GM12878 (cell line): ENCODE measurements around the gene THRB. TPM values are rescaled to one million over a fixed set of nuclear protein-coding genes. Genes with fewer than 3 reads are reported as not detected.

Experiments
- ATAC-seq: fragments of 200-7000 bp; cut with Tn5 transposase; 3 replicates; pipeline ENCODE4 v1.9.1; 2020; ENCODE audit warnings: mild to moderate bottlenecking, moderate library complexity
- BruUV-seq: library from RNA; stranded (reverse); fragments of 400-500 nt; replicated peaks from 2 replicates; lab custom pipeline; 2021; lab: Mats Ljungman, UMichigan
- CTCF ChIA-PET: fragments of 300-600 bp; sonication (Branson Sonifier 250); formaldehyde crosslinking; extraction: SDS; loops from one replicate; lab custom pipeline; 2021; ENCODE audit warnings: inconsistent platforms; lab: Yijun Ruan, JAX
- POLR2A ChIA-PET: fragments of 350-600 bp; formaldehyde crosslinking; extraction: SDS; loops from one replicate; lab custom pipeline; 2021; ENCODE audit warnings: inconsistent platforms; lab: Charles Lee
- RAD21 ChIA-PET: fragments of 300-600 bp; sonication (Branson Sonifier 250); formaldehyde crosslinking; loops from one replicate; lab custom pipeline; 2023; ENCODE audit warnings: antibody characterized with exemption; ENCODE audit not compliant: unreplicated experiment; lab: Charles Lee
- SMC1A ChIA-PET: fragments of 300-600 bp; sonication (Branson Sonifier 250); formaldehyde crosslinking; loops from one replicate; lab custom pipeline; 2023; ENCODE audit not compliant: unreplicated experiment, uncharacterized antibody; lab: Charles Lee
- DNase-seq: peaks from one replicate; pipeline ENCODE4 v3.0.0-alpha.2; 2011; ENCODE audit warnings: low read depth, low spot score
- FAIRE-seq: peaks from 3 replicates; lab custom pipeline; 2011; peaks lifted over from hg19 to GRCh38; lab: Jason Lieb, UNC
- H2AFZ ChIP-seq: 2 replicates; pipeline ENCODE4 v1.6.0; 2011; ENCODE audit warnings: low read depth, low read length, control low read depth; ENCODE audit not compliant: control insufficient read depth
- H3K27ac ChIP-seq: 2 replicates; pipeline ENCODE4 v1.5.1; 2011; ENCODE audit warnings: control low read depth; ENCODE audit not compliant: control insufficient read depth, insufficient read depth
- H3K27me3 ChIP-seq, 2 experiments: replicated peaks in 1 of 2; 2 replicates each; pipeline versions ENCODE4 v1.6.0 to v1.6.1; 2011; ENCODE audit warnings: low read length in 1 of 2; ENCODE audit not compliant: control insufficient read depth in 2 of 2, insufficient read depth in 2 of 2
- H3K36me3 ChIP-seq, 2 experiments: 2 replicates each; pipeline ENCODE4 v1.5.1; 2011; ENCODE audit warnings: low read length in 1 of 2; ENCODE audit not compliant: control insufficient read depth in 2 of 2, insufficient read depth in 2 of 2
- H3K4me1 ChIP-seq: 2 replicates; pipeline ENCODE4 v1.6.1; 2011; ENCODE audit warnings: mild to moderate bottlenecking, low read length, moderate library complexity, mixed read lengths; ENCODE audit not compliant: control insufficient read depth, insufficient read depth
- H3K4me2 ChIP-seq: 2 replicates; pipeline ENCODE4 v1.6.0; 2011; ENCODE audit warnings: control low read depth; ENCODE audit not compliant: control insufficient read depth, insufficient read depth
- H3K4me3 ChIP-seq: fragments of 200-600 bp; sonication (generic); 2 replicates; pipeline ENCODE4 v1.5.1; 2016
- H3K79me2 ChIP-seq: 2 replicates; pipeline ENCODE4 v1.6.0; 2011; ENCODE audit warnings: low read length; ENCODE audit not compliant: control insufficient read depth, insufficient read depth
- H3K9ac ChIP-seq: 2 replicates; pipeline ENCODE4 v1.8.0; 2011; ENCODE audit warnings: low read length, control low read depth, mixed read lengths; ENCODE audit not compliant: control insufficient read depth, insufficient read depth
- H3K9me3 ChIP-seq: replicated peaks from 3 replicates; pipeline ENCODE4 v1.5.1; 2011; ENCODE audit warnings: mild to moderate bottlenecking, low read length; ENCODE audit not compliant: control insufficient read depth, insufficient read depth
- H4K20me1 ChIP-seq: 2 replicates; pipeline ENCODE4 v1.6.0; 2011; ENCODE audit not compliant: control insufficient read depth, insufficient read depth
- BHLHE40 ChIP-seq, 2 experiments: fragments of 450-650 bp in 1 of 2; IDR thresholded peaks; 2 replicates each; pipeline ENCODE4 v1.6.1; 2011 to 2017; ENCODE audit warnings: low read depth in 2 of 2, borderline replicate concordance in 1 of 2, improper control_type of control experiment in 1 of 2, low read length in 1 of 2, mild to moderate bottlenecking in 1 of 2
- E2F8 ChIP-seq: fragments of 450-650 bp; IDR thresholded peaks from 2 replicates; pipeline ENCODE4 v1.6.1; 2018; ENCODE audit warnings: mild to moderate bottlenecking, low read depth, moderate library complexity; ENCODE audit not compliant: partially characterized antibody
- JUNB ChIP-seq: IDR thresholded peaks from 2 replicates; pipeline ENCODE4 v1.6.1; 2016; ENCODE audit warnings: antibody characterized with exemption, mild to moderate bottlenecking
- LARP7 ChIP-seq: fragments of 450-650 bp; IDR thresholded peaks from 2 replicates; pipeline ENCODE4 v1.6.1; 2017; ENCODE audit warnings: mild to moderate bottlenecking
- PKNOX1 ChIP-seq: fragments of 450-650 bp; IDR thresholded peaks from 2 replicates; pipeline ENCODE4 v1.6.1; 2016; ENCODE audit warnings: mild to moderate bottlenecking
- PRDM15 ChIP-seq: fragments of 450-650 bp; formaldehyde crosslinking; IDR thresholded peaks from 2 replicates; pipeline ENCODE4 v1.4.0; 2020; ENCODE audit warnings: mild to moderate bottlenecking, moderate library complexity
- ZNF217 ChIP-seq: fragments of 450-650 bp; IDR thresholded peaks from 2 replicates; pipeline ENCODE4 v1.6.1; 2017; ENCODE audit warnings: antibody characterized with exemption, mild to moderate bottlenecking
- ZNF274 ChIP-seq: IDR thresholded peaks from one replicate; pipeline ENCODE4 v1.8.0; 2011; ENCODE audit not compliant: insufficient read length, insufficient read depth
- ZNF687 ChIP-seq: fragments of 450-650 bp; IDR thresholded peaks from 2 replicates; pipeline ENCODE4 v1.6.1; 2017; ENCODE audit warnings: mild to moderate bottlenecking, moderate library complexity
- WGBS: methylation state at CpG from one replicate; pipeline ENCODE4 v1.1.6; 2016; ENCODE audit warnings: low lambda C conversion rate; ENCODE audit not compliant: insufficient replicate concordance, insufficient coverage; ENCODE audit errors: missing lambda C conversion rate; 5-methylcytosine and 5-hydroxymethylcytosine counted together
- in situ Hi-C: fragments of 300-500 bp; cut with MboI; formaldehyde crosslinking; loops from 9 replicates; pipeline ENCODE4 v1.14.3; 2018; ENCODE audit warnings: mixed read lengths
- intact Hi-C: fragments of 100-400 bp; cut with micrococcal nuclease; formaldehyde crosslinking; loops from one replicate; pipeline ENCODE4 v1.14.2; 2022; ENCODE audit not compliant: unreplicated experiment
- polyA plus RNA-seq, 11 experiments: library from polyadenylated mRNA; depleted of rRNA in 4 of 11; unstranded in 6 of 11; stranded (reverse) in 5 of 11; fragments of >200 nt; fragmentation: Nextera tagmentation in 4 of 11; fragmentation: Illumina TruSeq in 1 of 11; extraction: Ambion mirVana in 4 of 11; extraction: Trizol in 1 of 11; gene quantifications; 1 replicate in 1 of 11; 2 replicates in 10 of 11; pipeline versions ENCODE4 v1.2.1 to v1.2.3, GENCODE V29; 2011 to 2016; ENCODE audit warnings: inconsistent platforms in 2 of 11, missing spikeins in 2 of 11, low read depth in 1 of 11
- total RNA-seq, 4 experiments: library from RNA; depleted of rRNA in 3 of 4; stranded (reverse); fragments of >200 nt in 3 of 4; fragmentation: Illumina TruSeq in 1 of 4; extraction: Trizol in 1 of 4; gene quantifications; 2 replicates each; pipeline versions ENCODE4 v1.2.1 to v1.2.3, GENCODE V29; 2013 to 2021

THRB gene
- total and polyA plus RNA-seq, 10 of the 15 experiments (the other 5 are each of a cell fraction or from before 2014, with no cell fraction given), result 0.05 TPM; not detected in 9

GRCh38 chr3:24503616-24504113 lies 9.0 kb upstream of the THRB start (continued):
- TF ChIP-seq PKNOX1 (no peak), ZNF687 (no peak), ZNF217 (peak; percentile 73)

GRCh38 chr3:24502690-24503089 lies 8.0 kb upstream of the THRB start:
- ChIA-PET SMC1A (interaction anchor here (0.7 kb wide), 1 partner anchor 106 kb away, joined by 3 read pairs; no protein-coding TSS in a partner anchor), RAD21 (no interaction called here)
- TF ChIP-seq E2F8 (no peak), BHLHE40 (IDR thresholded peaks at IDR 0.05; ENCODE audit: borderline replicate concordance in 1 of 2, low read depth in 2 of 2, low read length in 1 of 2) (no peak), LARP7 (no peak), JUNB (no peak), PRDM15 (CRISPR knock-in tag) (no peak), ZNF274 (no peak)

More at GRCh38 chr3:24502690-24503089, 8.0 kb upstream of the THRB start:
- ChIA-PET POLR2A (no interaction called here), CTCF (no interaction called here)
- in situ Hi-C loops, result no loop called here
- no peaks in the 10 kb centered on the region for H3K27me3 ChIP-seq
- no peaks in the 10 kb centered on the region for H4K20me1 ChIP-seq
- no peaks in the 10 kb centered on the region for H3K36me3 ChIP-seq
- no peak overlapping the region for H3K9ac ChIP-seq
- intact Hi-C loops, result no loop called here
- peaks cover 8% of the 10 kb centered on the region for H3K4me1 ChIP-seq
- ATAC-seq (no peak), DNase-seq (no peak), FAIRE-seq (no peak)
- no peak overlapping the region for H3K4me2 ChIP-seq
- no peaks in the 10 kb centered on the region for H3K9me3 ChIP-seq
- H3K4me3 ChIP-seq, result no peak overlapping the region
- no peak overlapping the region for H3K27ac ChIP-seq
- 93% methylated on average over 1 of the region's 1 CpG for WGBS
- H3K79me2 ChIP-seq, result no peaks in the 10 kb centered on the region
- BruUV-seq, result no TSS peak
- no peak overlapping the region for H2AFZ ChIP-seq
